AG08396 (cell line): ENCODE results near the gene PARVG.

ENCODE experiments used
- DNase-seq: peaks from one replicate; pipeline ENCODE4 v3.0.0; 2012; ENCODE audit warnings: low spot score, mixed read lengths

Gene PARVG

DNA sequence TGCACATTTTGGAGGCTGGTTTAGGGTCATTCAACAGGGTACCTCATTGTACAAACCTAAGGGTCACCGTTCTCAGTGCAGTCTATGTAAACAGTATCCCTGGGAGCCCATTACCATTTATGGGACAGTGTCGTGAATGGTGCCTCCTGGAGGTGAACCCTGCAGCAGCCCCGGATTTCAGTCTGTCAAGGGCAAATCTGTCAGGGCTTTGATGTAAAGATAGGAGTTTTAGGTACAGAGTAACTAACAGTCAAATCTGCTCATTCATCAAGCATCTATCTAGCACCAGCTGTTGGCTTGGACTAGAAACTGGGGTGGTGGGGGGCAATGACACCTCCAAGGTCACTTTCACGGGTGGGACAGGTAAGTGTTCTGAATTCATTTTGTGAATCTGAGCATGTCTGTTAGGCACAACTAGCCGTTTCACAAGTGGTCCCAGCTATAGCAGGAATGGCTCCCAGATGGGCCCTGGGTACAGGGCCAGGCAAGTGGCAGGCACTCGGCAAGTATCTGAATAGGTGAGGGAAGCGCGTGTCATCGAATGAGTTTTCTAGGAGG lies 63.6 kb downstream of the PARVG start:
- DNase-seq: no peak

DNA sequence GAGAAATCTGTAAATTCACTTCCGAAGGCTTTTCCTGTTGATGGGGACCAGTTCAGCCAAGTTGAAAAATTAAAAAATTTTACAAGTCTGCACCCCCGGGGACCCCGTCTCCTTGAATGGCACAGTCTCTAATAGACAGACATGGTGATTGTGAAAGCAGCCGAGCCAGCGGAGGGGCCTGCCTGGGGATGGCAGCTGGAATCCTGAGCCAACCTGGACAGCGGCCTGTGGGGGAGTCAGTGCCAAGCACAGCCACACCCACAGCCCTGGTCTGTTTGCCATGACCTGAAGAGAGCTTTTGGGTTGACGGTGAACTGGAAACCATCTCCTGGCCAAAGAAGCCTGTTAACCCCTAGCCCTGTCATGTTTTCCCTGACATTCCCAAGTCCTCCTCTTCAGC lies 64.7 kb downstream of the PARVG start:
- no peak for DNase-seq

- no peak for DNase-seq
These were observed 65.1 kb downstream of the PARVG start for GRCh38 chr22:44245867-44246266.

GRCh38 chr22:44246615-44247326 lies 66.0 kb downstream of the PARVG start:
- no peak for DNase-seq

- DNase-seq: no peak
These were observed 66.6 kb downstream of the PARVG start for GRCh38 chr22:44247346-44247745.

- no peak for DNase-seq
These were observed 67.5 kb downstream of the PARVG start for GRCh38 chr22:44247923-44248892.

DNA sequence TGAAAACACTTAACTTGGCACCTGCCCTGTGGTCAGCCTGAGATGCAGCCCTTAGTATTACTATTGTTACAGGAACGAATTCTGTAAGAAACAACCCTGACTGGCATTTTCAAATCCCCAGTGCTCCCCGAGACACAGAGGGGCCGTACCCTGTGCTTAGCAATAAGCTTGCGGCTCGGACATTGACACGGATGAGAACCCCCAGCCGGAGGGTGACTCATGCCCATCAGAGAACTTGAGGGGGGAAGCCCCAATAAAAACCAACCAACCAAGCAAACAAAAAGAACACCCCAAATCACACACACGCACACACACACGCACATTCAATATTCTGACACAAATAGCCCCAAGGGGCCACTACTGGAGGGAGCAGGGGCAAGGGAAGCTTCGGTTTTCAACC lies 68.2 kb downstream of the PARVG start:
- no peak for DNase-seq

DNA sequence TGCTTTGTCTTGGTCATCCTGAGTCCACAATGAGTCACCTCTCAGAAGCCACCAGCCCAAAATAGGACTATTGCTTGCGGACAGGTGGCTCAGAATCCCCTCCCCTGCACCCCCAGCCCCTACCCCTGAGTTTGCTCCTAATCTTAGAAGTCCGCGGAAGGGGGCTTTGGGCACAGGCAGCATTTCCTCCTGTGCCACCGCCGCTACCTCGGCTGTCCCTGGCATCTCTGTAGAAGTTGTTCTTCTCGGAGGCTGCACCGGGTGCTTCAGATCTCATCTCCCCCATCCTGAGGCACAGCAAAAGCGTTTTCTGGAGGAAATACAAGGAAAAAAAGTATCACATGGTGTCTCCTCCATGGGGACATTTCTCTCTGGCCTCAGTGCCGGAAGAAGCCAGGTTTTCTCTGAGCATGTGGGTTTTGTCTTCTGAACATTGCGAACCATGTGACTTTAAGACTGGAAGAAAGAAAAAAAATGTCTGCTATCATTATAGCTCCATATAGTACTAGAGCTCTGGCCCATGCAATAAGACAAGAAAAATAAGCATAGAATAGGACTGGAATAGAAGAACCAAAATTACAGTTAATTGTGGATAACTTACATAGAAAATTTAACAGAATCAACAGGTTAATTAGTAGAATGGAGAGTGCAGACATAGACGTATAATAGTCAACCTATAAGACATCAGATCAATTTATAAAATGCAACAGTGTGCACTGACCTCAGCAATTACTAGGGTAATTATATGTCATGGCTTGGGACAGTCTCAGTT lies 68.8 kb downstream of the PARVG start:
- no peak for DNase-seq

DNA sequence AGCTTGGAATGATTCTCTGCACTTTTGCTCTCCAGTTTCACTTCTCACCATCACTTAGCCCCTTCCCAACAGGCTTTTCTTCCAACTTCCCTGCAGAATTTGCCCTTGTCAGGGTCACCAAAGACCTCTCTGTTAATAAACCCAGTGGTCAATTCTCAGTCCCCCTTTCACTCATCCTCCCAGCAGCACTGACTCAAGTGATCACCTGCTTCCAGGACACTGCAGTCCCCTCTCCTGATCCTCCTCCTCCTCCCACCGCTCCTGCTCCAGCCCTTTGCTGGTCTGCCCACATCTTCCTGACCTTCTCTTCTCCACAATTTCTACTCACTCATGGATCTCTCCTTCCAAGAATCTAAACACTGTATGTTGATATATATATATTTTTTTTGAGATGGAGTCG lies 74.1 kb downstream of the PARVG start:
- DNase-seq: no peak

DNA sequence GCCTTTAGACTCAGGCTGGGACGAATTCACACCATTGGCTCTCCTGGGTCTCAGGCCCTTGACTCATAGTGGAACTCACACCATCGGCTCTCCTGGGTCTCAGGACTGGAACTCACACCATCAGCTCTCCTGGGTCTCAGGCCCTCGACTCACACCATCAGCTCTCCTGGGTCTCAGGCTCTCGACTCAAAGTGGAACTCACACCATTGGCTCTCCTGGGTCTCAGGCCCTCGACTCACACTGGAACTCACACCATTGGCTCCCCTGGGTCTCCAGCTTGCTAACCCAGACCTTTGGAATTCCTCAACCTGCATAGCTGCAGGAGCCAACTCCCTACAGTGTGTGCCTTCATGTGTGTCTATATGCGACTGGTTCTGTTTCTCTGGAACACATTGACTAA lies 75.4 kb downstream of the PARVG start:
- DNase-seq: no peak

- DNase-seq: no peak
These were observed 76.1 kb downstream of the PARVG start for GRCh38 chr22:44256556-44257485.
